Stomach (tissue), 4 donors: ENCODE results near the gene GIMAP5.

Experiments
- EP300 ChIP-seq: sonication (generic); formaldehyde crosslinking; IDR thresholded peaks from one replicate; pipeline ENCODE4 v1.6.1; 2017; ENCODE audit warnings: antibody characterized with exemption
- POLR2A ChIP-seq, 4 donors: fragments of 450-650 bp; IDR thresholded peaks; one replicate each; pipeline ENCODE4 v1.6.1; 2016; ENCODE audit warnings: antibody characterized with exemption in 4 of 4, control low read depth in 2 of 4, mild to moderate bottlenecking in 1 of 4, moderate library complexity in 1 of 4
- POLR2AphosphoS5 ChIP-seq, 3 donors: sonication (generic); formaldehyde crosslinking; IDR thresholded peaks; one replicate each; pipeline ENCODE4 v1.6.1; 2016; ENCODE audit warnings: antibody characterized with exemption in 3 of 3
- TF ChIP-seq, protein P1 (sequence below), 7 experiments: fragments of 450-650 bp in 4 of 7; fragments of 200-600 bp in 3 of 7; sonication (generic) in 3 of 7; IDR thresholded peaks; one replicate each; pipeline ENCODE4 v1.5.1; 2016 to 2019; ENCODE audit warnings: antibody characterized with exemption in 7 of 7, control low read depth in 2 of 7, mild to moderate bottlenecking in 1 of 7

DNA sequence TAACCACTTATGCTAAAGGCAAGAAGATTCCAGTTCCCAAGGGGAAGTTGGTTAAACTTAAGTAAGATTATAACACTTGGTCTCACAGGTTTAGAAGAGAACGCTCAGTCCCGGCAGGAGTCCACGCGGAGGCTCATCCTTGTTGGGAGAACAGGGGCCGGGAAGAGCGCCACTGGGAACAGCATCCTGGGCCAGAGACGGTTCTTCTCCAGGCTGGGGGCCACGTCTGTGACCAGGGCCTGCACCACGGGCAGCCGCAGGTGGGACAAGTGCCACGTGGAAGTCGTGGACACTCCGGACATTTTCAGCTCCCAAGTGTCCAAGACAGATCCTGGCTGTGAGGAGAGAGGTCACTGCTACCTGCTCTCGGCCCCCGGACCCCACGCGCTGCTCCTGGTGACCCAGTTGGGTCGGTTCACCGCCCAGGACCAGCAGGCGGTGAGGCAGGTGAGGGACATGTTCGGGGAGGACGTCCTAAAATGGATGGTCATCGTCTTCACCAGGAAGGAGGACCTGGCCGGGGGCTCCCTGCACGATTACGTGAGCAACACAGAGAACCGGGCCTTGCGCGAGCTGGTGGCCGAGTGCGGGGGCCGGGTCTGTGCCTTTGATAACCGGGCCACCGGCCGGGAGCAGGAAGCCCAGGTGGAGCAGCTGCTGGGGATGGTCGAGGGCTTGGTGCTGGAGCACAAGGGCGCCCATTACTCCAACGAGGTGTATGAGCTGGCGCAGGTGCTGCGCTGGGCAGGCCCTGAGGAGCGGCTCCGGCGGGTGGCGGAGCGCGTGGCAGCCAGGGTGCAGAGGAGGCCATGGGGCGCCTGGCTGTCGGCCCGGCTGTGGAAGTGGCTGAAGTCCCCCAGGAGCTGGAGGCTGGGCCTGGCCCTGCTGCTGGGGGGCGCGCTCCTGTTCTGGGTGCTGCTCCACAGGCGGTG is 17.0 kb upstream of the GIMAP5 start:
- TF ChIP-seq, protein P1, sequence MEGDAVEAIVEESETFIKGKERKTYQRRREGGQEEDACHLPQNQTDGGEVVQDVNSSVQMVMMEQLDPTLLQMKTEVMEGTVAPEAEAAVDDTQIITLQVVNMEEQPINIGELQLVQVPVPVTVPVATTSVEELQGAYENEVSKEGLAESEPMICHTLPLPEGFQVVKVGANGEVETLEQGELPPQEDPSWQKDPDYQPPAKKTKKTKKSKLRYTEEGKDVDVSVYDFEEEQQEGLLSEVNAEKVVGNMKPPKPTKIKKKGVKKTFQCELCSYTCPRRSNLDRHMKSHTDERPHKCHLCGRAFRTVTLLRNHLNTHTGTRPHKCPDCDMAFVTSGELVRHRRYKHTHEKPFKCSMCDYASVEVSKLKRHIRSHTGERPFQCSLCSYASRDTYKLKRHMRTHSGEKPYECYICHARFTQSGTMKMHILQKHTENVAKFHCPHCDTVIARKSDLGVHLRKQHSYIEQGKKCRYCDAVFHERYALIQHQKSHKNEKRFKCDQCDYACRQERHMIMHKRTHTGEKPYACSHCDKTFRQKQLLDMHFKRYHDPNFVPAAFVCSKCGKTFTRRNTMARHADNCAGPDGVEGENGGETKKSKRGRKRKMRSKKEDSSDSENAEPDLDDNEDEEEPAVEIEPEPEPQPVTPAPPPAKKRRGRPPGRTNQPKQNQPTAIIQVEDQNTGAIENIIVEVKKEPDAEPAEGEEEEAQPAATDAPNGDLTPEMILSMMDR (IDR thresholded peaks at IDR 0.05): no peak
- TF ChIP-seq POLR2AphosphoS5 (IDR thresholded peaks at IDR 0.05): no peak
- no peak for TF ChIP-seq POLR2A (IDR thresholded peaks at IDR 0.05)
- no peak for TF ChIP-seq EP300
